Lung microvascular endothelial cell (primary cell): ENCODE results near the gene AGA. TPM values are rescaled to one million over a fixed set of nuclear protein-coding genes. Genes with fewer than 3 reads are reported as not detected.

Source experiments
- DNase-seq, 2 donors: peaks; one replicate each; pipeline versions ENCODE4 v3.0.0 to v3.0.0-alpha.2; 2010; ENCODE audit warnings: low read depth in 2 of 2
- total RNA-seq: library from RNA; depleted of rRNA; stranded (reverse); fragments of >200 nt; gene quantifications from 2 replicates; pipeline ENCODE4 v1.2.1, GENCODE V29; 2014

The AGA gene
- total RNA-seq, result 22.9 and 28.8 TPM in 2 replicates

- peak; percentile 96 to 97 for DNase-seq
These were observed at the start of gene AGA for GRCh38 chr4:177441803-177442622. Gene AGA, minus strand, starts transcription at chr4:177442437. Its CDS starts 62 bp downstream, at chr4:177442375.

DNA sequence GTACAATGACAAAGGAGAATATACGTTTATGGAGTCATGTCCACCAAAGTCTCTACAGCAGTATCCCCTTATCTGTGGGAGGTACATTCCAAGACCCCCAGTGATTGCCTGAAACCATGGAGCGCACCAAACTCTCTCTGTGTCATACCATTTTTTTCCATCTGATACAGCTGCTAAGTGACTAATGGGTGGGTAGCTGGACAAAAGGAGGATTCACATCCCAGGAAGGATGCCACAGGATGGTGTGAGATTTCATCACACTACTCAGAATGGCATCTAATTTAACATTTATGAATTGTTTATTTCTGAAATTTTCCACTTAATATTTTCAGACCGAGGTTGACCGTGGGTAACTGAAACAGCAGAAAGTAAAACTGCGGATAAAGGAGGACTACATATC, 49.8 kb upstream of the AGA start:
- no peak for DNase-seq

DNA sequence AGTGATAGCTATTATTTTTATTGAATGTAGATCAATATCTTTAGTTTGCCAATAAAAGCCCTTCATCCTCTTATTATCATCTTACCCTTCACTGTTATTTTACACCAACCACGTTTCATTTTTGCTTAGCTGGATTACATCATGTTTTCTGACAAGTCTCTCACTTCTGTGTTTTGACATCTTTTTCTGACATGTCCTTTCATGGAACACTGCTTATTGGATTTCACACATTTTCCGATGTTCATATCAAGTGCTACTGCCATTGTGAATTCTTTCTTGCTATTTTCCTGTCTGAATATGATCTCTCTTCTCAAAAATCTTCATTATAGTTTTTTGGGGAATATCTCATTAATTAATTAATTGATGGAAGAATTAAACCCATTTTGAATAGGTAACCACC, 48.5 kb upstream of the AGA start:
- DNase-seq, result no peak

DNA sequence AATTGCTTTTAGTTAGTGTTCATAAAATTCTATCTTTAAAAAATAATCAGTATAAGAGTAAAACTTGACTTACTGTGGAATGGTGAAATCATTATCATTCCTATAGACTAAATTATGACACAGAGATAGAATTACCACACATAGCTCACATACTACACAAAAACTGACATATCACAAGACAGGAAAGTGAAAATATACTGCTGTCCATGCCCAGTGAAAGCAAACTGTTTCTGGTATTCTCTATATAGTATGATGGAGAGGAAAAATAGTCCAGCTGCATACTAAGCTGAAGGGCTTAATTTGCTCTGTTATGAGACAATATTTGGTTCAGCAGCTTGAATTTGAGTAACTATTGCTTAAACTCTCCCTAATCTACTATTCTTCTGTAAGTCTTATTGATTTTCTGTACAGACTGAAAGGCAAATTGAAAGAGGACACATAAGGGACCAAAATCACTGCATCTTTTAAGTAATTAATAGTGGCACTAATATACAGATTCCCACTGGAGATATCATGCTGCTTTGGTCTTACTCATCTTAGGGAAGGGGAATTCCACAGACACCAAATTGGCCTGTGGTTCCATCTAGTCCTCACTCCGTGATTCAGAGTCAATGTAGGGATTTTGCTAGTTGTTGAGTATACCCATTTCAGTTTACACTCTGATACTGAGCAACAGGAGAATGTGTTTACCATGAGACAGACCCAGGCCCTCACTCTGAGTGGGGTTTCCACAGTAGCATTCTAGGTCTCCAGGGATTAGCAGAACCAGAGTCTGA, 47.4 kb upstream of the AGA start:
- DNase-seq, result no peak

- DNase-seq, result no peak
These were observed 45.7 kb upstream of the AGA start for GRCh38 chr4:177487977-177488376.

- DNase-seq, result no peak
These were observed 43.3 kb upstream of the AGA start for GRCh38 chr4:177485528-177485927.

DNA sequence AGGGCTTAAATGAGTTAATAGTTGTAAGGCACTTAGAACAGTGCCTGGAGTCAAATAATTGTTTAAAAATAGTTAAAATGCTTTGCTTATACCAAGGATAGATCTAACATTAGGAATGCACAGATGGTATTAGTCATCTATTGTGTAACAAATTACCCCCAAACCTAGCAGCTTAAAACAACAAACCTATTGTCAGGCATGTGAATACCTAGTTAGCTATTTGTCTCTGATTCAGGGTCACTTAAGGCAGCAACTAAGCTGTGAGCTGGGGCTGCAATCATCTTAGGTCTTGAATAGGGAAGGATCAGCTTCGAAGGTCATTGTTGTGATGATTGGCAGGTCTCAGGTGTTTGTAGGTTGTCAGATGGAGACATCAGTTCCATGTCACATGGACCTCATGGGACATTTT, 42.4 kb upstream of the AGA start:
- peak; percentile 5 to 59 for DNase-seq

GRCh38 chr4:177483760-177484159, 41.5 kb upstream of the AGA start:
- no peak for DNase-seq

GRCh38 chr4:177483271-177483670, 41.0 kb upstream of the AGA start:
- DNase-seq, result peak in 1 of 2 donors; percentile 29

- no peak for DNase-seq
These were observed 40.1 kb upstream of the AGA start for GRCh38 chr4:177482367-177482766.

GRCh38 chr4:177480795-177481194, 38.6 kb upstream of the AGA start:
- no peak for DNase-seq

DNA sequence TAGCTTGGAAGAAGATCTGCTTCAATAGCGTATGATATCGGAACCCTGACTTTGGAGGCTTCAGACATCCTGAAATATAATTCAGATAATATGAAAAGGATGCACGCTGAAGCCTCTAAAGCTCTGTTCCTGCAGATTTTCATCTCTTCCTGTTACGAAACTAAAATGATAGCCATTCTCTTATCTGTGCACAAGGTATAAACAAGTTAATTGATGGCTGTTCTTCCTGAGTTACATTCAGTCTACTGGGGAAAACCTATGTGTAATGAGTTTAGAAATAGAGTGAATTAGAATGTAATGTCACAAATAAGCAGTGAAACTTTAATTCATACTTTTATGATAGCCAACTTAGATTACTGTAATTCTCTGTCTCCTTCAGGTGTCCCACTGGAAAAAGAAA, 36.8 kb upstream of the AGA start:
- DNase-seq, result no peak

DNA sequence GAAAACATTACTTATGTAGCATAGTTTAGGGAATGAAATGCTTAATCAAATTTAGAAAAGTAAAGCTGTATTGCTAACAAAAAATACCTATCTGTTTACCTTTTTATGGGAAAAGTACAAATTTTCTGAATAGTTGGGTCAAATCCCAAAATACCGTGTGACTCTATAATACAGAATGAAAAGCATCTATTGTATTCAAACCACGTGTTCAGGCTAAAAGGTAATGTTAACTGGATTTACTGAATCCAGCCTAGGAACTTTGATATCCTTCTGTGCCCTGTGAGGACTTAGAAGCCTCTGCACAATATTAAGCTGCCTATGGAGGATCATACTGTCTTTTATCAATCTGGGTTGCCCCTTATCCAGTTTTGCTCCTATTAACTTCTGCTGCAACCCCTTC, 36.3 kb upstream of the AGA start:
- no peak for DNase-seq

- no peak for DNase-seq
These were observed 31.8 kb upstream of the AGA start for GRCh38 chr4:177473991-177474390.

GRCh38 chr4:177464026-177464425, 21.8 kb upstream of the AGA start:
- peak in 1 of 2 donors; percentile 7 for DNase-seq

GRCh38 chr4:177461606-177462005, 19.4 kb upstream of the AGA start:
- DNase-seq, result no peak

GRCh38 chr4:177460460-177460859, 18.2 kb upstream of the AGA start:
- no peak for DNase-seq

- DNase-seq, result no peak
These were observed 13.3 kb upstream of the AGA start for GRCh38 chr4:177455561-177455970.

DNA sequence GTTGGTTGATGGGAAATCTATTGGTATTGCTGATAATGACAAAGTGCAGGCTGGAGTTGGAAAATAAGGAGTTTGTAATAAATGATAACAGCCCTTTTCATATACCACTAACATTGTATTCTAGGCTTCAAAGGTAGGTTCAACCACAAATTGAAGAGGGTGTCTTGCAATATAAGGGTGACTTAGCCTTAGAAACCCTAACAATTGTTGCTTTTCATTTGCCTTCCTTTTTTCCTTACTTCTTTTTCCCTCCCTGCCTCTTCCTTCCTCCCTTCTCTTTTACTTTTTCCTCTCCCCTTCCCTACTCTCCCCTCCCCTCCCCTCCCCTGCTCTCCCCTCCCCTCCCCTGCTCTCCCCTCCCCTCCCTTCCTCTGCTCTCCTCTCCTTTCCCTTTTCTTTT, 10.9 kb upstream of the AGA start:
- no peak for DNase-seq

DNA sequence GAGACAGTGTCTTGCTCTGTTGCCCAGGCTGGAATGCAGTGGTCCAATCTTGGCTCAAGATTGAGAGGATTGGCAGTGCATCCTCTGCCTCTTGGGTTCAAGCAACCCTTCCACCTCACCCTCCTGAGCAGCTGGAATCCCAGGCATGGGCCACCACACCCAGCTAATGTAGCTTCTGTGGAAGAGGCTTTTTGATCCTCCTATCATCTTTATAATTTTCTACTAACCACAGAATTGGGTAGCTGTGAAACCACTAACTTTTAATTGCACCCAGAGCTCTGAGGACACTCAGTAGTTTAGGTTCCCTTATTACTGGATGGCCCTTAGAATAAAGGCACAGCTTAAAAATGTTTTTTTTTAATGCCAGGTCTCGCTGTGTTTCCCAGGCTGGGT, 8.9 kb upstream of the AGA start:
- DNase-seq, result no peak

DNA sequence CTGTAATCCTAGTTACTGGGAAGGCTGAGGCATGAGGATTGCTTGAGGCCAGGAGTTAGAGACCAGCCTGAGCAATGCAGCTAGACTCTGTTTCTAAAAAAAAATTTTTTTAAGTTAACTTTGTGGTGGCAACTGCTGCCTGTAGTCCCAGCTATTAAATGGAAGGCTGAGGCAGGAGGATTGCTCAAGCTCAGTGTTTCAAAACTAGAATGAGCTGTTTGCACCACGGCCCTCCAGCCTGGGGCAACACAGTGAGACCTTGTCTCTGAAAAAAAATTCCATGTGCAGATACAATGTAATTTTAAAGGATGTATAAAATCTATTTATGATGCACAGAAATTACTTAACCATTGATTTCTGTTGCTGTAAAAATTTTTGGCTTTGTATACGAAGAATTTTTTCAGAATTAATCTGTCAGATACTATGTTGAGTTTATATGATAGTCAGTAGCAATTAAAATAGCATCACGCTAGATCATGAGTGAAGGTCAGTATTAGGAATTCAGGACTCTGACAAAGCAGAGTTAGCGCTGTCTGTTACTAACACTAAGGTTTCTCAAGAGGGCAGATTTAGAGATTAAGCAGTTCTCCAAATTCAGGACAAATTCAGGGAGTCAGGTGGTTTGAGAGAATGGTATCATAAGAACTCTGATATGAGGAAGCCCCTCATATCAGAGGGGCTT, 8.3 kb upstream of the AGA start:
- DNase-seq, result no peak

- DNase-seq, result no peak
These were observed 6.6 kb upstream of the AGA start for GRCh38 chr4:177448850-177449249.
